GM21576 (cell line): ENCODE results near the gene ACOT8.
"Not testable (repeated sequence)": the region's sequence is repeated elsewhere in the genome, so short reads cannot be mapped to it uniquely, and the experiment has no call there.

Experiments used
- ATAC-seq: cut with Tn5 transposase; IDR thresholded peaks from one replicate; pipeline ENCODE4 v1.9.1; 2021; ENCODE audit warnings: mild to moderate bottlenecking, moderate library complexity; ENCODE audit not compliant: unreplicated experiment

ACOT8 gene

DNA sequence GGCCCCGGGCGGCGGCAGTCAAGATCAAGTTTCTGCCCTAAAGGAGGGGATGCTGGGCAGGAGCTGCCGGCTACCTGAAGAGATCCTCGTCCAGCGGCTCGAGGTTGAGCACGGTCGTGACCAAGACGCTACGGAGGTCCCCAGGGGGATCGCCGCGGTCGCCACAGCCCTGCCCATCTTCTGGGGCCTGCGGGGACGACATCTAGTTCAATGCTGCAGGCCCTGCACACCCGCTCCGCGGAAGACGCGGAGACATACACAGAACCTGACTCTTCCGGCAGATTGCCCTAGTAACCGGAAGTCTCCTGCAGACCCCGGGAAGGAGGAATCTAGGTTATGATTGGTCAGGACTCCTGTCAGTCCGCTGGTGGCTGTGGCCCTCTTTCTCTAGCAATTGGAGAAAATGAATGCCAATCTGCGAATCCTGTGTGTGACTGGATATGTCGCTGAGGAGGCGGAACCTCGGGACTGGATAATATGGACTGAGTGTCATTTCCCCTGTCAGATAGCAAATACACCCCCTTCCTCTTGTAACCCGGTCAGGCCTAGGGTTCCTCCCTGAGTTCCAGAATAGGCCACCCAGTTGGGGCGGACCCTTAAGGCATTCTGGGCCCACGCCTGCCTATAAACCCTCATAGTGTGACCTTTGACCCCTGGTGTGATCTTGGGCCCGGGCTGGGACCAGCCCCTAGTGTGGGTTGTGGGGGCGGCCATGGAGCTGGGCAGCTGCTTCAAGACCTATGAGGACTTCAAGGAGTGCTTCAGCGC, at the start of gene ACOT8, which contains the start of gene ZSWIM3:
TSS of gene ACOT8 (minus strand) at position 279 of the 768 bp plus-strand sequence. CDS start at position 202, 77 bp downstream.
TSS of gene ZSWIM3 (plus strand) at position 501 of the 768 bp plus-strand sequence. CDS start at position 713, 212 bp downstream.
- peak; percentile 95 for ATAC-seq

DNA sequence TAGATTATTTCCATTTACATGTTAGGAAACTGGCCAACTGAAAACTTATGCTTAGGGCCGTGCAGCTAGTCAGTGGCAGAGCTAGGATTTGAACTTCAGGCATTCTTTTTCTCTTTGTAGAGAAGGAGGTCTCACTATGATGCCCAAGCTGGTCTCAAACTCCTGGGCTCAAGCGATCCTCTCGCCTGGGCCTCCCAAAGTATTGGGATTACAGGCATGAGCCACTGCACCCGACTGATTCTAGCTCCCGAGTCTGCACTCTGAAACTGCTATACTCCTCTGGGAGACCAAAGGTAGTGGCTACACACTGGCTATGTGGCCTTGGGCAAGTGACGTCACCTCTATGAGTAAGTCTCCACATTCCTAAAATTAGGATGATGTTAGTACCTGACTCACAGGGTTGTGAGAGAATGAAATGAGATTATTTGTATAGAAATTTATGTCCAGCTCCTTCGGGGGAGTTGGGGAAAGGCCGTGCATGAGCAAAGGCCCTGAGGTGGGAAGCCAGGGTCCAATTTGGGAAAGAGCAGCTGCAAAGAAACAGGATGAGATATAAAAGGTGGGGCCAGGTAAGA, 48.4 kb upstream of the ACOT8 start:
- no peak for ATAC-seq

DNA sequence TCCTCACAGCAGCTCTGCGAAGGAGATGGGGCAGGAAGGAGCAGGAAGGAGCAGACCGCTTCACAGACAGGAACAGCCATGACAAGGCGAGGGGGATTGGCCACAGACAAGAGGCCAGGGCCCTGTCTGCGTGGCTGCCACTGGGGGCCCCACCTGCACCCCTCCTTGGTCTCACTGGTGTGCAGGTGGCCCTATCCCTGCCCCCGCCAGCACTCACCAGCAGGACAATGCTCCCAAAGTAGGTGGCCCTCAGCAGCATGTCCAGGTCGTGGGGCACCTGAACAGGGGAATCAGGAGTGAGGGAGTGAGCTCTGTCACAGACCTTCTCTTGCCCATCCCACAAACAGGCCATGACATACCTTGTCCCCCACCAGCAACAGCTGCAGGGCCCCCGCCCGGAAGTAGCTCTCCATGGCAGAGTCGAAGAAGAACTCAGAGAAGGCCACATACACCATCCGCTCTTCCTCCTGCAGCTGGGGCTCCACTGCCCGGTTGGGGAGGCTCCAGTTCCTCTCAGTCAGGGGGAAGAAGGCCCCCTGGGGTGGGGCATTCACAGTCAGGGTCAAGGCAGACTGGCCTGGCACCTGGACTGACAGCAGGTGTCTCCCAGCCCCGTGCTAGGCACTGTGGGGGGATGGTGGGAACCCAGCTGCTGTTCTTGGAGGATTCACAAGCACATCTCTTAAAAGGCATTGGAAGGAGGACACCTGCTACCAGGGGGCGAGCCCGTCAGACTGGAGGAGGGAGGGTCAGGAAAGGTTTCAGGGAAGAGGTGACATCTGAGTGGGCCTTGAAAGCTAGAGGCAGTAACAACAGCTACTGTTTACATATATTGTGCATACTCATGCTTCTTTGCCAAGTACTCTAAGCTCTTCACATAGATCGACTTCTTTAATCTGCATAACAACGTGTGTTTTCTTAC, 47.7 kb upstream of the ACOT8 start:
- ATAC-seq = no peak

DNA sequence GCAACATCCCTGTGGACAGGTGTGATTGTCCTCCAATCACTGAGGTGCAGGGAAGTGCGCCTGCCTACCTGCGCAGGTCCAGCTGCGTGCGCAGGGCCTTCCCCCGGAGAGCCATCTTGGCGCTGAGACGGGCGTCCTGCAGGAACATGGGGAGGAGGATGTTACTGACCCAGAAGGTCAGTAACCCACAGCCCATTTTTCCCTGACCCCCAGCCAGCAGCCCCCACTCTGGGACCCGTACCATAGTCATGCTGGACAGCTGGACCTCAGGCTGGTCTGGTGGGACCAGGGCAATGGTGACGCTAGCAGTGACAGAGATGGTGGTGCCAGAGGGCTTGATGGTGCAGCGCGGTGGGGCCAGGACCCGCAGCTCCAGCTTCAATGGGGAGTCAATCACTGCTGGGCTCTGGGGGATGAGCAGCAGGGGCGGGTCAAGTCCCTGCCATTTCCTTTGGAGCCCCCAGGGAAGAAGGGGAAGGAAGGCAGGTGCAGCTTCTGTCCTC, 45.1 kb upstream of the ACOT8 start:
- no peak for ATAC-seq

DNA sequence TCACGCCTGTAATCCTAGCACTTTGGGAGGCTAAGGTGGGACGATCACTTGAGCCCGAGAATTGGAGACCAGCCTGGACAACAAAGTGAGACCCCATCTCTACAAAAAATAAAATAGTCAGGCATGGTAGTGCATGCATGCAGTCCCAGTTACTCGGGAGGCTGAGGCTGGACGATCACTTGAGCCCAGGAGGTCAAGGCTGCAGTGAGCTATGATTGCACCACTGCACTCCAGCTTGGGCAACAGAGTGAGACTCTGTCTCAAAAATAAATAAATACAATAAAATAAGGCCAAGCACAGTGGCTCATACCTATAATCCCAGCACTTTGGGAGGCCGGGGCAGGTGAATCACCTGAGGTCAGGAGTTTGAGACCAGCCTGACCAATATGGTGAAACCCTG, 44.1 kb upstream of the ACOT8 start:
- ATAC-seq = not testable (repeated sequence)

DNA sequence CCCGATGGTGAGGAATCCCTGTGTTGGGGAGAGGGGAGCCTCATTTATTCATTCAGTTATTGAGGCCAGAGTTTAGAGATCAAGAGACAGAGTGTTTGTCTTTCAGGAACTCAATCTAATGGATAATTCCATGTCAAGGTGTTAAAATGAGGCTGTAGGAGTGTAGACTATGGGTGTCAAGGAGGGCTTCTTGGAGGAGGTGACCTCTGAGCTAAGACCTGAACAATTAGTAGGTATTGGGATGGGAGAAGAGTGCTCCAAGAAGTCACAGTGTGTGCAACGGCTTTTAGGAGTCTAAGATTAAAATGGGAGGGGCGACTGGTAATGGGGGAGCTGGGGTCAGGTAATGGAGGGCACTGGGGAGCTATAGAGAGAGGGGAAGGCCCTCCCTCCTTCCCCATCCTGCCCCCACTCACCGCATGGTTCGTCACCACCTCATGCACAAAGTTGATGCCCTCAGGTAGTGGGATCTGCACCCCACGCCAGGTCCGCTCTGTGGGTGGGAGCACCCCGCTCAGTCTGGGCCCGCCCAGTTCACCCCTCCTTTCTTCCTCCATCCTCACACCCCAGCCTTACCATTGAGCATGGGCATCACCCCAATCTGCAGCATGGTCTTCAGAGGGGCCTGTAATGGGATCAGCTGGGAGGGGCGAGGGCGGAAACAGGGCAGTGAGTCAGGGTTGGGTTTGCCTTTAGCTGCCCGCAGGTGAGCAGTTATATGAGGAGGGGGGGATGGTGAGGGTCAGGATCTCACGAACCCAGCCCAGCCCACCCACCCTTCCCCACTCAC, 42.0 kb upstream of the ACOT8 start:
- no peak for ATAC-seq

DNA sequence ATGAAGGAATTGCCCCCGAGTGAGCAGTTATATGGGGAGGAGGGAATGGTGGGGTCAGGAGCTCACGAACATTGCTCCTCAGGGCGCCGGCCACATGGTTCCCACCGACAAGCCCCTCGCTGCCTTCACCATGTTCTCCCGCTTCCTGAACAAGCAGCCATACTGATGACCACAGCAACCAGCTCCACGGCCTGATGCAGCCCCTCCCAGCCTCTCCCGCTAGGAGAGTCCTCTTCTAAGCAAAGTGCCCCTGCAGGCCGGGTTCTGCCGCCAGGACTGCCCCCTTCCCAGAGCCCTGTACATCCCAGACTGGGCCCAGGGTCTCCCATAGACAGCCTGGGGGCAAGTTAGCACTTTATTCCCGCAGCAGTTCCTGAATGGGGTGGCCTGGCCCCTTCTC, 41.1 kb upstream of the ACOT8 start:
- no peak for ATAC-seq

DNA sequence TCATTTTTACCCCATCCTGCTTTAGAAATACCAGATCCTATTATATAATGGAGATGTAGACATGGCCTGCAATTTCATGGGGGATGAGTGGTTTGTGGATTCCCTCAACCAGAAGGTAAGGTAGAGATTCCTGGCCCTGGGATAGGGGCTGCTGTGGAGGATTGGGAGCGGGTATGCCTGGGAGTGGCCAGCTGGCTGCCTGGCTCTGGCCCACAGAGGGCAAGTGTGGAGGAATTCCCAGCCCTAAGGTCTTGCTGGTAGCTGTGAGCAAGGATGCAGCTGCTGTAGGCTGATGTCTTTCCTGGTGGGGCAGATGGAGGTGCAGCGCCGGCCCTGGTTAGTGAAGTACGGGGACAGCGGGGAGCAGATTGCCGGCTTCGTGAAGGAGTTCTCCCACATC, 40.5 kb upstream of the ACOT8 start:
- ATAC-seq = no peak

DNA sequence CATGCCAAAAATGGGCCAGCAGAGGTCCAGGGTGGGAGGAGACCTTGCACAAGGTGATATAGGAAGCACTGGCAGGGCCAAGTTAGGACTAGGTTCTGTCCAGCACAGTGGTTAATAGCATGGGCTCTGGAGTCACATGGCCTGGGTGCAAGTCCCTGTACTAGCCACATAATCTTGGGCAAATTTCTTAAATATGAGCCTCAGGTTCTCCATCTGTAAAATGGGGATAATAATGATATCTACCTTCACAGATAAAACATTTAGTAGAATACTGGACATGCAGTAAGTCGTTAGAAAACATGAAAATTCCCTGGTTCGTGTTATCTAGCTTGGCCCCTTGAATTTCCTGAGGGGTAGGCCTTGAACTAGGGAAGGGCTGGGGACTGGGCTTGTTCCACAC, 40.1 kb upstream of the ACOT8 start:
- ATAC-seq = no peak

DNA sequence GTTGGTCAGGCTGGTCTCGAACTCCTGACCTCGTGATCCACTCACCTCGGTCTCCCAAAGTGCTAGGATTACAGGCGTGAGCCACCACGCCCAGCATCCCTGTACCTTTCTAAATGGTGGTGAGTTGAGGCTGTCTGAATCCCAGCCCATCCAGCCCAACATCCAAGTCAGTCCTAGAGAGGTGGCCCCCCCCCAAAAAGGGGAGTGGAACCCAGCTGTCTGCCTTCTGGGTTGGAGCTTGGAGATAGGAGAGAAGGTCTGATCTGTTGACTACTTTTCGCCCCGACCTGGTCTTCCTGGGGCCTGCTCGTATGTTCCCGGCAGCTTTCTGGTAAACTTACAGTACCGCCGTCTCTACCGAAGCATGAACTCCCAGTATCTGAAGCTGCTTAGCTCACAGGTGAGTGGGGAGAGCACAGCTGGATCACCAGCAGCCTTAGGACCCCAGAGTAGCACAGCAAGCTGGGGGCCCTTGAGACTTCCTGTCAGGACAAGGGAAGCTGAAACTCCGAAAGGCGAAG, 39.5 kb upstream of the ACOT8 start:
- ATAC-seq = no peak

DNA sequence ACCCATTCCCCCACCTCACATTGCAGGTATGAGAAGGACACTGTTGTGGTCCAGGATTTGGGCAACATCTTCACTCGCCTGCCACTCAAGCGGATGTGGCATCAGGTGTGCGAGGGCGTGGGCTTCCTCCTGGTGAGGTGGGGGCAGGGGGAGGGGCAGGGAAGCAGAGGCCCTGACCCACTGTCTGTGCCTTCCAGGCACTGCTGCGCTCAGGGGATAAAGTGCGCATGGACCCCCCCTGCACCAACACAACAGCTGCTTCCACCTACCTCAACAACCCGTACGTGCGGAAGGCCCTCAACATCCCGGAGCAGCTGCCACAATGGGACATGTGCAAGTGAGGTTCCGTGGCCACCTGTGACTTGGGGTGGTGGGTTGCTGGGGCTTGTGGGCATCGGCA, 37.6 kb upstream of the ACOT8 start:
- no peak for ATAC-seq

DNA sequence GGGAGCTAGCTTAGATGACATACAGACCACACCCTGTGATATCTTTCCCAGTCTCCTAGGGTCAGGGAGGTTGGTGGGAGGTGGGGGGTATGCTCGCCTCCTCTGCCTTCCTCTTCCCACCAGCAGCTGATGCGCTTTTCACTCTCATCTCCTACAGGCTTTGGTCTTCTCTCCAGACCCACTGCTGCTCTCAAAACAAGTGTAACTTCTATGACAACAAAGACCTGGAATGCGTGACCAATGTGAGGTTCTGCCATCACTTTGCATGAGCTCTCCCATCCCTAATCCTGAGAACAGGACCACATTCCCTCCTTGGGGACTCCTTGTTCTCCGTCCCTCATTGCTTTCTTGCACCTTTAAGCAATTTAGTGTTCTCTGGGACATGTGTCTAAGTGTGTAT, 36.6 kb upstream of the ACOT8 start:
- ATAC-seq = no peak

DNA sequence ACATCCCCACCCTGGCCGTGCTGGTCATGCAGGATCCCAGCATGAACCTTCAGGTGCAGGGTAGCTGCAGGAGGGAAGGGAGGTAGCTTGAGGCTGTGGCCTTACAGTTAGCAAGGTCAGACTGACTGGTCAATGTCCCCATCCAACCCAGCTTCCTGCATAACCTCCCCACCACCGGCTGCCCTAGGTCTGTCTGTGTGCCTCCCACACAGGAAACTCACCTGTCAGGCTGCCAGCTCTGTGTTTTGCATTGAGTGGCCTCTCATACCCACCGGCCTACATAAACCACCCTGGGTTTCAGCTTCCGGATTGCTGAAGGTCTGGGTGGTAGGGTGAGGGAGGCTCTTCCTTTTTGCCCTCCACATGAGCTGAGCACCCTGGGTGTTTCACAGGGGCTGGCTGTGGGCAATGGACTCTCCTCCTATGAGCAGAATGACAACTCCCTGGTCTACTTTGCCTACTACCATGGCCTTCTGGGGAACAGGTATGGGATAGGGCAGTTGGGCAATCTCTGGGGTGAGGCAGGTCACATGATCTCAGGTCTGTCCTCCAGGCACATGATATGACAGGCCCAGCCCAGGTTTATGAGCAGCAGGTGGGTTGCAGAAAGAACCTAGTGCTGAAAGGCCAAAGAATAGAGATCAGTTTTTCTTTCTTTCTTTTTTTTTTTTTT, 35.8 kb upstream of the ACOT8 start:
- no peak for ATAC-seq

DNA sequence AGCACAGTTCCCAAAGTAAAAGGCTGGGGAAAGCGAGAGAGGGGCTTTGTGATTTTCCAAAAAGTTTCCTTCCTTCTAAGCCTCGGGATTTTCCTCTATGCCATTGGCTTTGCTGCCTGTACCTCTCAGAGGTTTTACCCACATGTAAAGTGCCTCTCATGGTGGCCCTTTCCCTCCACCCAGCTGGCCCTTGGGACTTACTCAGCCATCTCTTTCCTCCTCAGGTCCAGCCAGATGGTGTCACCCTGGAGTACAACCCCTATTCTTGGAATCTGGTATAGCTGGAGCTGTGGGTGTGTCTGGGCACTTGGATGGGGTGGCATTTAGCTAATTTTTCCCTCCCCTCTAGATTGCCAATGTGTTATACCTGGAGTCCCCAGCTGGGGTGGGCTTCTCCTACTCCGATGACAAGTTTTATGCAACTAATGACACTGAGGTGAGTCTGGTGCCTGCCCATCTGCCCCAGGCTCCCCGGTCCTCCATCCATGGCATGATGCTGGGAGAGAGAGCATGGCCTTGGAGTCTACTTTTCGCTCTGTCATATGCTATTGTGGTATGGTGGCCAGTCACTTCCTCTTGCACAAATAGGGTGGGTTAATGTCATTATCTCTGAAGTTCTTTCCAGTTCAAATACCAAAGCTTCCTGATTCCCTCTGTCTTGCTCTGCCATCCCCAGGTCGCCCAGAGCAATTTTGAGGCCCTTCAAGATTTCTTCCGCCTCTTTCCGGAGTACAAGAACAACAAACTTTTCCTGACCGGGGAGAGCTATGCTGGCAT, 35.0 kb upstream of the ACOT8 start:
- no peak for ATAC-seq

DNA sequence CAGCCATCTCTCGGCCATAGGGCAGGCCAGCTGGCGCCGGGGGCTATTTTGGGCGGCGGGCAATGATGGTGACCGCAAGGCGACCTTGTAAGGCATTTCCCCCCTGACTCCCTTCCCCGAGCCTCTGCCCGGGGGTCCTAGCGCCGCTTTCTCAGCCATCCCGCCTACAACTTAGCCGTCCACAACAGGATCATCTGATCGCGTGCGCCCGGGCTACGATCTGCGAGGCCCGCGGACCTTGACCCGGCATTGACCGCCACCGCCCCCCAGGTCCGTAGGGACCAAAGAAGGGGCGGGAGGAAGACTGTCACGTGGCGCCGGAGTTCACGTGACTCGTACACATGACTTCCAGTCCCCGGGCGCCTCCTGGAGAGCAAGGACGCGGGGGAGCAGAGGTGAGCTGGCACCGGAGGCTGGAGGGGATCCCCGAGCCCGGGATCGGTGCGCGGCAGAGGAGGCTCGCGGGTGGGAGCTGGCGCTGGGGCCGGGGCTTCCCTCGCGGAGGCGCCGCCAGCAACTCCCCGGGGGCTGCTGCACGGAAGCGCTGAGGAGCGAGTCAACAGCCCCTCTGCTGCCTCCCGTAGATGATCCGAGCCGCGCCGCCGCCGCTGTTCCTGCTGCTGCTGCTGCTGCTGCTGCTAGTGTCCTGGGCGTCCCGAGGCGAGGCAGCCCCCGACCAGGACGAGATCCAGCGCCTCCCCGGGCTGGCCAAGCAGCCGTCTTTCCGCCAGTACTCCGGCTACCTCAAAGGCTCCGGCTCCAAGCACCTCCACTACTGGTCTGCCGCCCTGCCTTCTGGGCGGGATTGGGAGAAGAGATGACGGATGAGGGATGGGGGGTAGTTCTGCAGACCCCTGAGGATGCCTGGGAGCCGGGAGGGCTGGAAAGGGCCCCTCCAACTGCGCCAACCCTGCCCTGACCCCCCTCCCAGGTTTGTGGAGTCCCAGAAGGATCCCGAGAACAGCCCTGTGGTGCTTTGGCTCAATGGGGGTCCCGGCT, 34.1 kb upstream of the ACOT8 start, which contains the start of the genes CTSA and NEURL2:
TSS of gene CTSA (plus strand) at position 351 of the 999 bp plus-strand sequence. CDS start at position 585, 234 bp downstream.
TSS of gene NEURL2 (minus strand) at position 224 of the 999 bp plus-strand sequence. CDS start at position 7, 217 bp downstream.
- ATAC-seq = peak; percentile 72

DNA sequence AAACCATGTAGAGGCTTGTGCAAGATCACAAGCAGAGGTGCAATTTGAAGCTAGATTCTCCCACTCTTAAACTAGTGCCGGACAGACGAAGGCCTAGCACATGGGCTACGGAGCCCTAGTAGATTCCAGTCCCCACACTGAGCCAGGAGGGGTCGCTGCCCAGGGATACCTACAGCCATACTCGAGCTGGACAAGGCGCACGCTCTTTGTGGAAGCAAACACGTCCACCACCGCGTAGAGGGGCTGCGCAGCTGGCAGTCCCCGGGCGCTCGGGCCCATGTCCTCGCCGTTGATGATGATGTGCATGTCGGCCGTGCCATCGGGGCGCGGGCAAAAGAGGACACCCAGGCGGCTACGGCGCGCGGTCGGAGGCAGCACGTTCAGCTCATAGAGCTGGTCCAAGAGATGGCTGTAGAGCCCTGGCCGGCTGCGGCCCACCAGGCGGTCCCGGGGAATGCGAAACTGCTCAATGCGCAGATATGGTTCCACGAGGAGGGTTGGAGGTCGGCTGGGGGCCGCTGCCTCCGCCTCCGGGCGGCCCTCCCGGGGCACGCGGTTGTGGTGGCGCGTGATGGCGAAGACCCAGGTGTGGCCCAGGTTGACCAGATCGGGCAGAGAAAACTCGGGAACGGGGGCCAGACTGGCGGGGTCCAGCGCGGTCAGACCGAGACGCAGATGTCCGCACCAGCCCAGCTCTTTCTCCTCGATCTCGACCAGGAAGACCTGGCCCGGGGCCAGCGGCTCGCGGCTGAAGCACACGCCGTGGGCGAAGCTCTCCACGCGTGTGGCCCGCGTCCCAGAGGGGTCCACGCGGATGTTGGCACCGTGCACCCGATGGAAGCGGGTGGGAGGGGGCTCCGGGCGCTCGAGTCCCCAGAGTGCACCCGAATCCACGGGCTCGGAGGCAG, 33.1 kb upstream of the ACOT8 start:
- peak; percentile 6 for ATAC-seq
